Stimulated activated CD4-positive, alpha-beta T cell treated with anti-CD3 and anti-CD28 coated beads, Interleukin-15, amount 100 ng/mL, for 48 hours (primary cell): ENCODE data around the gene BRF1.

Experiments used
- DNase-seq, 2 donors: peaks; one replicate each; pipeline ENCODE4 v3.0.0-alpha.2; 2020; ENCODE audit warnings: low read depth in 2 of 2

Gene BRF1

GRCh38 chr14:105229099-105229655, 71.6 kb downstream of the BRF1 start:
- no peak for DNase-seq

GRCh38 chr14:105228562-105228961, 72.2 kb downstream of the BRF1 start:
- DNase-seq: no peak

GRCh38 chr14:105227346-105227745, 73.5 kb downstream of the BRF1 start:
- no peak for DNase-seq

- DNase-seq: no peak
Observed at GRCh38 chr14:105226198-105226597, 74.6 kb downstream of the BRF1 start.

- DNase-seq: no peak
Observed at GRCh38 chr14:105224845-105225570, 75.8 kb downstream of the BRF1 start.

GRCh38 chr14:105223770-105224544, 76.8 kb downstream of the BRF1 start:
- no peak for DNase-seq

- DNase-seq: no peak
Observed at GRCh38 chr14:105223260-105223659, 77.5 kb downstream of the BRF1 start.

GRCh38 chr14:105221598-105222178, 79.1 kb downstream of the BRF1 start:
- no peak for DNase-seq

- DNase-seq: no peak
Observed at GRCh38 chr14:105220699-105221597, 79.9 kb downstream of the BRF1 start.

GRCh38 chr14:105219753-105220152, 81.0 kb downstream of the BRF1 start:
- DNase-seq: no peak

- no peak for DNase-seq
Observed at GRCh38 chr14:105219043-105219612, 81.7 kb downstream of the BRF1 start.

GRCh38 chr14:105218611-105219010, 82.2 kb downstream of the BRF1 start:
- no peak for DNase-seq

- no peak for DNase-seq
Observed at GRCh38 chr14:105217774-105218173, 83.0 kb downstream of the BRF1 start.

GRCh38 chr14:105216490-105217247, 84.1 kb downstream of the BRF1 start:
- DNase-seq: no peak

- DNase-seq: no peak
Observed at GRCh38 chr14:105215602-105216001, 85.2 kb downstream of the BRF1 start.

GRCh38 chr14:105214324-105214915, 86.4 kb downstream of the BRF1 start:
- no peak for DNase-seq

- DNase-seq: no peak
Observed at GRCh38 chr14:105213361-105213760, 87.4 kb downstream of the BRF1 start.

- DNase-seq: no peak
Observed at GRCh38 chr14:105212541-105213300, 88.1 kb downstream of the BRF1 start.

- no peak for DNase-seq
Observed at GRCh38 chr14:105211758-105212089, 89.1 kb downstream of the BRF1 start.
